RWPE2 (cell line): ENCODE results near the gene C1orf115.
A peak's percentile ranks its signal among the peaks of the same experiment; 100 is the strongest.
"Not testable (repeated sequence)": the region's sequence is repeated elsewhere in the genome, so short reads cannot be mapped to it uniquely, and the experiment has no call there.

Experiments
- ATAC-seq: fragments of 200-7000 bp; cut with Tn5 transposase; 3 replicates; pipeline ENCODE4 v1.9.1; 2021; ENCODE audit warnings: low read depth
- DNase-seq: peaks from one replicate; pipeline ENCODE4 v3.0.0-alpha.2; 2020; ENCODE audit warnings: low spot score
- H3K27ac ChIP-seq: fragments of 450-650 bp; 2 replicates; pipeline ENCODE4 v1.5.1; 2017; ENCODE audit warnings: mild to moderate bottlenecking; ENCODE audit not compliant: poor library complexity, severe bottlenecking
- H3K27me3 ChIP-seq: fragments of 250-450 bp; sonication (Bioruptor Pico); 2 replicates; pipeline ENCODE4 v1.5.1; 2021; ENCODE audit warnings: mild to moderate bottlenecking, moderate library complexity; ENCODE audit not compliant: insufficient read depth, poor library complexity, severe bottlenecking
- H3K36me3 ChIP-seq: fragments of 250-450 bp; sonication (Bioruptor Pico); 2 replicates; pipeline ENCODE4 v1.5.1; 2020; ENCODE audit warnings: low read depth, mild to moderate bottlenecking, moderate library complexity
- H3K4me1 ChIP-seq: fragments of 250-450 bp; sonication (Bioruptor Pico); 2 replicates; pipeline ENCODE4 v1.5.1; 2021; ENCODE audit warnings: mild to moderate bottlenecking, moderate library complexity; ENCODE audit not compliant: insufficient read depth, poor library complexity, severe bottlenecking
- H3K4me3 ChIP-seq: fragments of 250-450 bp; sonication (Bioruptor Pico); 2 replicates; pipeline ENCODE4 v1.5.1; 2021; ENCODE audit warnings: mild to moderate bottlenecking, moderate library complexity; ENCODE audit not compliant: severe bottlenecking
- H3K9me3 ChIP-seq: fragments of 250-450 bp; sonication (Bioruptor Pico); 2 replicates; pipeline ENCODE4 v1.5.1; 2021; ENCODE audit warnings: mild to moderate bottlenecking, moderate library complexity; ENCODE audit not compliant: severe bottlenecking
- TF ChIP-seq, protein P1 (sequence below): fragments of 450-650 bp; IDR thresholded peaks from one replicate; pipeline ENCODE4 v1.5.1; 2017; ENCODE audit warnings: mild to moderate bottlenecking, moderate library complexity; ENCODE audit not compliant: poor library complexity, severe bottlenecking

Gene C1orf115

DNA sequence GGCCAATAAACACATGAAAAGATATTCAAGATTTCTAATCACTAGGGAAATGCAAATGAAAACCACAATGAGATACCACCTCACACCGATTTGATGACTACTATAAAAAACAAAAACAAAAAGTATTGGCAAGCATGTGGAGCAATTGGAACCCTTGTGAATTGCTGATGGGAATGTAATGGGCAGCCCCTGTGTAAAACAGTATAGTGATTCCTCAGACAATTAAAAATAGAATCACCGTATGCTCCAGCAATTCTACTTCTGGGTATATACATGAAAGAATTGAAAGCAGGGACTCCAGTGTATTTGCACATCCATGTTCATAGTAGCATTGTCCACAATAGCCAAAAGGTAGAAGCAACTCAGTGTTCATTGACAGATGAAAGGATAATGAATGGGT is 12.9 kb upstream of the C1orf115 start:
- Histone ChIP-seq H3K4me1 (no peaks in the 10 kb centered on the region), H3K9me3 (no peaks in the 10 kb centered on the region), H3K36me3 (no peaks in the 10 kb centered on the region), H3K27me3 (no peaks in the 10 kb centered on the region), H3K4me3 (no peak overlapping the region), H3K27ac (no peak overlapping the region)
- DNase-seq: no peak
- TF ChIP-seq, protein P1, sequence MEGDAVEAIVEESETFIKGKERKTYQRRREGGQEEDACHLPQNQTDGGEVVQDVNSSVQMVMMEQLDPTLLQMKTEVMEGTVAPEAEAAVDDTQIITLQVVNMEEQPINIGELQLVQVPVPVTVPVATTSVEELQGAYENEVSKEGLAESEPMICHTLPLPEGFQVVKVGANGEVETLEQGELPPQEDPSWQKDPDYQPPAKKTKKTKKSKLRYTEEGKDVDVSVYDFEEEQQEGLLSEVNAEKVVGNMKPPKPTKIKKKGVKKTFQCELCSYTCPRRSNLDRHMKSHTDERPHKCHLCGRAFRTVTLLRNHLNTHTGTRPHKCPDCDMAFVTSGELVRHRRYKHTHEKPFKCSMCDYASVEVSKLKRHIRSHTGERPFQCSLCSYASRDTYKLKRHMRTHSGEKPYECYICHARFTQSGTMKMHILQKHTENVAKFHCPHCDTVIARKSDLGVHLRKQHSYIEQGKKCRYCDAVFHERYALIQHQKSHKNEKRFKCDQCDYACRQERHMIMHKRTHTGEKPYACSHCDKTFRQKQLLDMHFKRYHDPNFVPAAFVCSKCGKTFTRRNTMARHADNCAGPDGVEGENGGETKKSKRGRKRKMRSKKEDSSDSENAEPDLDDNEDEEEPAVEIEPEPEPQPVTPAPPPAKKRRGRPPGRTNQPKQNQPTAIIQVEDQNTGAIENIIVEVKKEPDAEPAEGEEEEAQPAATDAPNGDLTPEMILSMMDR: no peak
- no peak for ATAC-seq

DNA sequence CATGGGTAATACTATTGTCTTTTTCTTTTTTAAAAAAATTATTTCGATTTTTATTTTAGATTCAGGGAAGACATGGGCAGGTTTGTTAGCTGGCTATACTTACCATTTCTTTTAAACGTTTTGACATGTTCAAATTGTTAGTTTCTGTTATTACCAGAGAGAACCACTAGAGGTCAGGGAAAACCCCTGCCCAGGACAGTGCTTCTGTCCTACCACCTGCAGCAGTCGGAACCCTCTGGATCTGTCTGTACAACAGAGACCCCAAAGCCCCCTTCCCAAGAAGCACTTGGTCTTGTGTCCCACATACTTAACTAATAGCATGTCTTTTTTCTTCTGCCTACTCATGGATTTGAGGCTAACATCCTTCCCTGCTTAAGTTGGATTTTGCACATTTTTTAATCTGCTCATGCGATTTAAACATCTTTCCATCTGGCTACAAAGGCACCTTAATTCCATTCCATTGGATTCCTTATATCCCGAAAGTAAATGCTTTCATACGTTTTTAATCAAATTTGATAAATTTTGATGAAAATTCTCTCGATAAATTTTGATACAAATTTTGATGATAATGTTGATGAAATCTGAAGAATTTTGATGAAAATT is 10.0 kb upstream of the C1orf115 start:
- Histone ChIP-seq H3K27ac (no peak overlapping the region), H3K4me1 (no peaks in the 10 kb centered on the region), H3K36me3 (no peaks in the 10 kb centered on the region), H3K27me3 (no peaks in the 10 kb centered on the region), H3K9me3 (no peaks in the 10 kb centered on the region), H3K4me3 (no peak overlapping the region)
- ATAC-seq (peak; percentile 61; the same call in 2 of the 3 replicates), DNase-seq (no peak)
- TF ChIP-seq, protein P1: peak; percentile 64

DNA sequence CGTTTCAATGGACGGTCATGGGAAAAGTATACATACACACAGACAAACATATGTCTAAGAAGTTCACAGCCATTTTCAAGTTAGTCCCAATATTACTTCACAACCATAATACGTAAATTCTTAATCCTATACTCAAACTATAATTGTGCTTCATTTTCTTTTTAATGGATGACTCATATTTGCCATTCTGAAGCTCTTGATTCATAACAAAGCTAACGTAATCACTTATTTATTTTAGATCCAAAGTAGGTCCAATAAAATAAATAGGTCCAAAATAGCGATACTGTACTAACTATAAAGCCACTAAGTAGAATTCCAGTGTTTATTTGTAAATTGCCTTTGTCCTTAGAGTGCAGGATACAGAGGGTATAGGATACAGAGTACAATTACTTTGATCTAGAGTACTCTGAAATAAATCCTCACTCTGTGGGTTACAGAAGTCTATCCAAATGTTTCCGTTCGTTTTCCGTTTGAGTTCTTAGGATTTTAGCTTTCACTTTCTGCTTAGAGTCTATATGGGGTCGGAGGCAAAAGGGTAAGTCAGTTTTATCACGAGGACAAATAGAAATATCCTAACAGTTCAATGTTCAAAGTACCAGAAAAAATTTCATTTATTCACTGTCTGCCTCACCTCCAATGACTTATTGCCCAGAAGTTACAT is 8.8 kb upstream of the C1orf115 start:
- H3K4me3 ChIP-seq: no peak overlapping the region
- no peak for DNase-seq

DNA sequence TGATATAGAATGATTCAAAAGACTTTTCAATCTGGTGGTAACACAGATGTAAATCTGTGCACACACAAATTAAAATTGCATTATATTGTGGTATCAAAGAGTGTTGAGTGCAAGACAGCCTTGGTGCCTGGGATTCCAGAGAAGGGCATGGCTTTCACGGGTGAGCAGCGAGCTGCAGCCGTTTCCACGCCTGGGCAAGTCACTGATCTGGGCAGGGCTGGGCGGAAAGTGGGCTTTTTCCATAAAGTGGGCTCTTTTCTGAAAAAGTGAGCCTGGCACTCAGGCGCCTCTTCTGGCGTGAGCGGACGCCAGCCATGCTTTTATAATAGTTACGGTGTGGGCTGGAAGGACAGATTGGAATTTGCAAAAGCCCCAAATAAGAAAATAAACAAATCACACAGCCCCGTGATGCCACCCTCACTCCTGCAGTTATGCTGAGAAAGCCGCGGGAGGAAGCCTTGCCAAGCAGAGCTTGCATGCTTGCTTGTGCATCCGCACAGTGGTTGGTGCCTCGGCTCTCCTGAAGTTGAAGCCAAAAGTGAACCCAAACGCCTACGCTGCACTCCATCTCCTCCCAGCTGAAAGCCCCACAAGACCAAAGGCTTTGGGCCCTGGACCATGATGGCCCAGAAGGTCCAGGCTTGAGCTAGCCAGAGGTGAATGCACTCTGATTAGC is 7.1 kb upstream of the C1orf115 start:
- no peaks in the 10 kb centered on the region for H3K36me3 ChIP-seq
- TF ChIP-seq, protein P1: no peak
- H3K27ac ChIP-seq: no peak overlapping the region
- H3K9me3 ChIP-seq: no peaks in the 10 kb centered on the region
- no peaks in the 10 kb centered on the region for H3K4me1 ChIP-seq
- H3K27me3 ChIP-seq: no peaks in the 10 kb centered on the region
- DNase-seq: no peak
- ATAC-seq: no peak
- H3K4me3 ChIP-seq: no peak overlapping the region

More for the DNA sequence above, 8.8 kb upstream of the C1orf115 start:
- H3K4me1 ChIP-seq: no peaks in the 10 kb centered on the region
- H3K9me3 ChIP-seq: no peaks in the 10 kb centered on the region
- H3K27ac ChIP-seq: no peak overlapping the region
- H3K27me3 ChIP-seq: no peaks in the 10 kb centered on the region
- TF ChIP-seq, protein P1: no peak
- ATAC-seq: no peak
- no peaks in the 10 kb centered on the region for H3K36me3 ChIP-seq

DNA sequence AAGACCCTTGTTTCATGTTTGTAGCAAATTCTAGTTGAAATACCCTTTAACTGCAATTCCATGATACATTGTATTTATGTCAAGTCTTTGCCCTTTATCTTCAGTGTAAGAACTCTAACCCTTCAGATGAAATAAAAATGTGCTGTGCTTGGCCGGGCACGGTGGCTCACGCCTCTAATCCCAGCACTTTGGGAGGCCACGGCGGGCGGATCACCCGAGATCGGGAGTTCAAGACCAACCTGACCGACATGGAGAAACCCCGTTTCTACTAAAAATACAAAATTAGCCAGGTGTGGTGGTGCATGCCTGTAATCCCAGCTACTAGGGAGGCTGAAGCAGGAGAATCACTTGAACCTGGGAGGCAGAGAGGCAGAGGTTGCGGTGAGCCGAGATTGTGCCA is 6.4 kb upstream of the C1orf115 start:
- not testable (repeated sequence) for H3K27ac ChIP-seq, H3K4me3 ChIP-seq, H3K4me1 ChIP-seq, H3K36me3 ChIP-seq, H3K9me3 ChIP-seq, H3K27me3 ChIP-seq, DNase-seq, ATAC-seq
